Colonic mucosa (tissue), 4 donors: ENCODE measurements around the gene DNAH9. TPM values are rescaled to one million over a fixed set of nuclear protein-coding genes. Genes with fewer than 3 reads are reported as not detected.
A peak's percentile ranks its signal among the peaks of the same experiment; 100 is the strongest.

Experiments
- DNase-seq: peaks from one replicate; pipeline ENCODE4 v3.0.0-alpha.2; 2020
- H3K27ac ChIP-seq: fragments of 200-600 bp; one replicate; pipeline ENCODE4 v1.8.0; 2021
- H3K27me3 ChIP-seq: fragments of 200-600 bp; one replicate; pipeline ENCODE4 v1.8.0; 2021
- H3K36me3 ChIP-seq: fragments of 200-600 bp; one replicate; pipeline ENCODE4 v1.8.0; 2021
- H3K4me1 ChIP-seq: fragments of 200-600 bp; one replicate; pipeline ENCODE4 v1.8.0; 2021; ENCODE audit warnings: mild to moderate bottlenecking
- H3K4me3 ChIP-seq: fragments of 200-600 bp; one replicate; pipeline ENCODE4 v1.8.0; 2021
- H3K9ac ChIP-seq, 2 donors: one replicate each; pipeline ENCODE4 v1.7.0; 2013; ENCODE audit warnings: control low read depth in 2 of 2, low read depth in 2 of 2, low read length in 2 of 2
- H3K9me3 ChIP-seq: fragments of 200-600 bp; one replicate; pipeline ENCODE4 v1.8.0; 2021
- intact Hi-C: fragments of 100-400 bp; cut with DNase I; formaldehyde crosslinking; loops from one replicate; pipeline ENCODE4 v1.14.1; 2022
- total RNA-seq, 2 donors: library from RNA; stranded (reverse); fragmentation: NEBNext Ultra II Directional in 1 of 2; extraction: Animal tissue kit (Norgen Biotek cat#: 25700) in 1 of 2; gene quantifications; one replicate each; pipeline ENCODE4 v1.2.1, GENCODE V29; 2021
- TF ChIP-seq, protein P1 (sequence below): fragments of 200-600 bp; IDR thresholded peaks from one replicate; pipeline ENCODE4 v1.8.0; 2022; ENCODE audit warnings: antibody characterized with exemption, mild to moderate bottlenecking
- donor health status: healthy.
- donor health status: DM: no; HTN: no; CAD: no.
- donor health status: DM: no; HTN: no; CAD: no.

DNAH9 gene, protein sequence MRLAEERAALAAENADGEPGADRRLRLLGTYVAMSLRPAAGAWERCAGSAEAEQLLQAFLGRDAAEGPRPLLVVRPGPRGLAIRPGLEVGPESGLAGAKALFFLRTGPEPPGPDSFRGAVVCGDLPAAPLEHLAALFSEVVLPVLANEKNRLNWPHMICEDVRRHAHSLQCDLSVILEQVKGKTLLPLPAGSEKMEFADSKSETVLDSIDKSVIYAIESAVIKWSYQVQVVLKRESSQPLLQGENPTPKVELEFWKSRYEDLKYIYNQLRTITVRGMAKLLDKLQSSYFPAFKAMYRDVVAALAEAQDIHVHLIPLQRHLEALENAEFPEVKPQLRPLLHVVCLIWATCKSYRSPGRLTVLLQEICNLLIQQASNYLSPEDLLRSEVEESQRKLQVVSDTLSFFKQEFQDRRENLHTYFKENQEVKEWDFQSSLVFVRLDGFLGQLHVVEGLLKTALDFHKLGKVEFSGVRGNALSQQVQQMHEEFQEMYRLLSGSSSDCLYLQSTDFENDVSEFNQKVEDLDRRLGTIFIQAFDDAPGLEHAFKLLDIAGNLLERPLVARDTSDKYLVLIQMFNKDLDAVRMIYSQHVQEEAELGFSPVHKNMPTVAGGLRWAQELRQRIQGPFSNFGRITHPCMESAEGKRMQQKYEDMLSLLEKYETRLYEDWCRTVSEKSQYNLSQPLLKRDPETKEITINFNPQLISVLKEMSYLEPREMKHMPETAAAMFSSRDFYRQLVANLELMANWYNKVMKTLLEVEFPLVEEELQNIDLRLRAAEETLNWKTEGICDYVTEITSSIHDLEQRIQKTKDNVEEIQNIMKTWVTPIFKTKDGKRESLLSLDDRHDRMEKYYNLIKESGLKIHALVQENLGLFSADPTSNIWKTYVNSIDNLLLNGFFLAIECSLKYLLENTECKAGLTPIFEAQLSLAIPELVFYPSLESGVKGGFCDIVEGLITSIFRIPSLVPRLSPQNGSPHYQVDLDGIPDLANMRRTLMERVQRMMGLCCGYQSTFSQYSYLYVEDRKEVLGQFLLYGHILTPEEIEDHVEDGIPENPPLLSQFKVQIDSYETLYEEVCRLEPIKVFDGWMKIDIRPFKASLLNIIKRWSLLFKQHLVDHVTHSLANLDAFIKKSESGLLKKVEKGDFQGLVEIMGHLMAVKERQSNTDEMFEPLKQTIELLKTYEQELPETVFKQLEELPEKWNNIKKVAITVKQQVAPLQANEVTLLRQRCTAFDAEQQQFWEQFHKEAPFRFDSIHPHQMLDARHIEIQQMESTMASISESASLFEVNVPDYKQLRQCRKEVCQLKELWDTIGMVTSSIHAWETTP (N-terminal part only)
- total RNA-seq = under 1 TPM; 0.40 to 0.69 TPM

DNA sequence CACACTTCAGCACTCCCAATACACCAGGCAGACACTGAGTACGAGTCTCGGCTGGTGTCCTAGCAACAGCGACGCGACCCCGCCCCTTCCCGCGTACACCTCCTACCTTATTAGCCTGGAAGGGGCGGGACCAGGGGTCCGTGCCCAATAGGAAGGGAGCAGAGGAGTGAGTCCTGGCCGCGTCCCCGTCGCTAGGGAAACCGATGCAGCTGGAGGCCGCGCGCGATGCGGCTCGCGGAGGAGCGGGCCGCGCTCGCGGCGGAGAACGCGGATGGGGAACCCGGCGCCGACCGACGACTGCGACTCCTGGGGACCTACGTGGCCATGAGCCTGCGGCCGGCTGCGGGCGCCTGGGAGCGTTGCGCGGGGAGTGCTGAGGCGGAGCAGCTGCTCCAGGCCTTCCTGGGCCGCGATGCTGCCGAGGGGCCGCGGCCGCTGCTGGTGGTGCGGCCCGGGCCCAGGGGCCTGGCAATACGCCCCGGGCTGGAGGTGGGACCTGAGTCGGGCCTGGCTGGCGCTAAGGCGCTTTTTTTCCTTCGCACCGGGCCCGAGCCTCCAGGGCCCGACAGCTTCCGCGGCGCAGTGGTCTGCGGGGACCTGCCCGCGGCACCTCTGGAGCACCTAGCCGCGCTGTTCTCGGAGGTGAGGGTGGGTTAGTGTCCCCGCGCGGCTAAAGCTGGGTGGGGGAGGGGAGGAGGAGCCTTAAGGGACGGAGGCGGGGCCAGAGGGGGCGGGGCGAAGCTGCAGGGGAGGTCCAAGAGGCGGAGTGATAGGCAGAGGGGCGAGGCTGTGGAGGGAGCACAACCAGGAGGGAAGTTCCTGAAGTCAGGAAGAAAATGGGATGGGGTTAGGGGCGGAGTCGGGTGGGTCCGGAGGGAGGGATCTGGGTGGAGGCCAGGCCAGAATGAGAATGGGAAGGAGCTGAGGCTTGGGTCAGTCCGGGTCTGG, at the start of gene DNAH9:
Gene DNAH9 (plus strand): TSS at position 197 of the 948 bp plus-strand sequence. CDS start 29 bp downstream, at position 226.
- Histone ChIP-seq H3K4me3 (peak within 1 kb of the TSS; percentile 72), H3K4me1 (no peaks in the 10 kb centered on the region), H3K27me3 (no peaks in the 10 kb centered on the region), H3K9ac (peak within 1 kb of the TSS in 1 of 2 donors; percentile 56), H3K27ac (peak within 1 kb of the TSS; percentile 10), H3K9me3 (no peaks in the 10 kb centered on the region), H3K36me3 (no peaks in the 10 kb centered on the region)
- TF ChIP-seq, protein P1, sequence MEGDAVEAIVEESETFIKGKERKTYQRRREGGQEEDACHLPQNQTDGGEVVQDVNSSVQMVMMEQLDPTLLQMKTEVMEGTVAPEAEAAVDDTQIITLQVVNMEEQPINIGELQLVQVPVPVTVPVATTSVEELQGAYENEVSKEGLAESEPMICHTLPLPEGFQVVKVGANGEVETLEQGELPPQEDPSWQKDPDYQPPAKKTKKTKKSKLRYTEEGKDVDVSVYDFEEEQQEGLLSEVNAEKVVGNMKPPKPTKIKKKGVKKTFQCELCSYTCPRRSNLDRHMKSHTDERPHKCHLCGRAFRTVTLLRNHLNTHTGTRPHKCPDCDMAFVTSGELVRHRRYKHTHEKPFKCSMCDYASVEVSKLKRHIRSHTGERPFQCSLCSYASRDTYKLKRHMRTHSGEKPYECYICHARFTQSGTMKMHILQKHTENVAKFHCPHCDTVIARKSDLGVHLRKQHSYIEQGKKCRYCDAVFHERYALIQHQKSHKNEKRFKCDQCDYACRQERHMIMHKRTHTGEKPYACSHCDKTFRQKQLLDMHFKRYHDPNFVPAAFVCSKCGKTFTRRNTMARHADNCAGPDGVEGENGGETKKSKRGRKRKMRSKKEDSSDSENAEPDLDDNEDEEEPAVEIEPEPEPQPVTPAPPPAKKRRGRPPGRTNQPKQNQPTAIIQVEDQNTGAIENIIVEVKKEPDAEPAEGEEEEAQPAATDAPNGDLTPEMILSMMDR = no peak
- DNase-seq = peak; percentile 98
- intact Hi-C loops = no loop called here

DNA sequence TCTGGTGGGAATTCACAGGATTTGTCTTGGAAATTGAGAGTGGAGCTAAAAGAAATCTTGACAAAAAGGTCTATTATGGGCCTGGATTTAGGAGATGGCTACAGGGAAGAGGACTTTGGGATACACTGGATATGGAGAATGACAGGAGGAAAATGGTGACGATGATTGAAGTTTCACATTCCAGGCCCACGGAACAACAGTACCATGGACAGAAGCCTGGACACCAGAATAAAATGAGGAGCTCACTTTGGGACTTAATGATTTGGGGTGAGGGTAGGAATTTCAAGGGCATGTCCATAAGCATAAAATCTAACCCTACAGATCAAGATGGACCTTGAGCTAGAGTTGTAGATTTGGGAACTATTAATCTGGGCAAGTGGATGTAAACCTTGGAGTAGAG, 47.8 kb upstream of the DNAH9 start:
- Histone ChIP-seq H3K4me3 (no peak overlapping the region), H3K9ac (no peak overlapping the region), H3K27ac (no peak overlapping the region), H3K36me3 (no peaks in the 10 kb centered on the region), H3K4me1 (no peaks in the 10 kb centered on the region), H3K9me3 (no peaks in the 10 kb centered on the region), H3K27me3 (no peaks in the 10 kb centered on the region)
- TF ChIP-seq, protein P1 = no peak
- intact Hi-C loops = no loop called here
- DNase-seq = no peak

DNA sequence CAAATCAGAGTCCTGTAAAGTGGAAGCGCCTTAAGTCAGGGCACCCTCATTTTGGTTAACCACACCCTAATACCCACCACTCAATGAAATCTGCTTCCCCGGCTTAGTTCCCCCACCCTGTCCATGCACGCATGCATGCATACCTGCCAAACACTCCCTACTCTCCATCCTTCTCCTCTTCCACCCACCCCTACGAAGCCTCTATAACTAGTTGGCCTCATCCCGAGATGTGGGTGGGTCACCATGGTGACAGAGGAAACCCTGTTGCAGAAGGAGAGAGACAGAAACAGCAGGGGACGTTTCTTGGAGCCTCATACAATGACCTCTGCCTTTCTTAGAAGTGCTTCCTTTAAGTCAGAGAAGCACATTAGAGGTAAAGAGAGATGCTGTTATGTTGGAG, 46.8 kb upstream of the DNAH9 start:
- TF ChIP-seq, protein P1 = no peak
- Histone ChIP-seq H3K9ac (no peak overlapping the region), H3K4me1 (no peaks in the 10 kb centered on the region), H3K9me3 (no peaks in the 10 kb centered on the region), H3K27me3 (no peaks in the 10 kb centered on the region), H3K36me3 (no peaks in the 10 kb centered on the region), H3K4me3 (no peak overlapping the region), H3K27ac (no peak overlapping the region)
- intact Hi-C loops = no loop called here
- no peak for DNase-seq

DNA sequence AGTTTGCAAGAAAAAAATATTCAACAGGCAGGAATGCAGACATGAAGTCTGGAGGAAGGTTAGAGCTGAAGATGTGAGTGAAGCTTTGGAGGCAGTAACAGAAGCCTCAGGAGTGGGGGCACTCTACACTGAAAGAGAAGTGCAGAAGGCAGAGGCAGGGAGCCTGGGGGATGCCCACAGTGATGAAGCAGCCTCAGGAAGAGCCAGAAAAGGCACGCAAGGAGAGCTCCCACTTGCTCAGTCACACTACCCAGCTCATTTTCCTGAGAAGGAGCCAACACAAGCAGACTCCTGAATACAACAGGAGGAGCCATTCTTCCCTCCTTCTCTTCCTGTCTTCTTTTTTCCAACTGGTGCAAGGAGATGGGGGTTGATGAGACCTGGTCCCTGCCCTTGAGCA, 45.1 kb upstream of the DNAH9 start:
- no peaks in the 10 kb centered on the region for H3K9me3 ChIP-seq
- H3K27ac ChIP-seq = no peak overlapping the region
- intact Hi-C loops = no loop called here
- no peak overlapping the region for H3K4me3 ChIP-seq
- no peak for DNase-seq
- H3K9ac ChIP-seq = no peak overlapping the region
- no peaks in the 10 kb centered on the region for H3K4me1 ChIP-seq
- TF ChIP-seq, protein P1 = no peak
- no peaks in the 10 kb centered on the region for H3K36me3 ChIP-seq
- no peaks in the 10 kb centered on the region for H3K27me3 ChIP-seq
